ENCODE results near the gene MUC6.

The MUC6 gene

DNA sequence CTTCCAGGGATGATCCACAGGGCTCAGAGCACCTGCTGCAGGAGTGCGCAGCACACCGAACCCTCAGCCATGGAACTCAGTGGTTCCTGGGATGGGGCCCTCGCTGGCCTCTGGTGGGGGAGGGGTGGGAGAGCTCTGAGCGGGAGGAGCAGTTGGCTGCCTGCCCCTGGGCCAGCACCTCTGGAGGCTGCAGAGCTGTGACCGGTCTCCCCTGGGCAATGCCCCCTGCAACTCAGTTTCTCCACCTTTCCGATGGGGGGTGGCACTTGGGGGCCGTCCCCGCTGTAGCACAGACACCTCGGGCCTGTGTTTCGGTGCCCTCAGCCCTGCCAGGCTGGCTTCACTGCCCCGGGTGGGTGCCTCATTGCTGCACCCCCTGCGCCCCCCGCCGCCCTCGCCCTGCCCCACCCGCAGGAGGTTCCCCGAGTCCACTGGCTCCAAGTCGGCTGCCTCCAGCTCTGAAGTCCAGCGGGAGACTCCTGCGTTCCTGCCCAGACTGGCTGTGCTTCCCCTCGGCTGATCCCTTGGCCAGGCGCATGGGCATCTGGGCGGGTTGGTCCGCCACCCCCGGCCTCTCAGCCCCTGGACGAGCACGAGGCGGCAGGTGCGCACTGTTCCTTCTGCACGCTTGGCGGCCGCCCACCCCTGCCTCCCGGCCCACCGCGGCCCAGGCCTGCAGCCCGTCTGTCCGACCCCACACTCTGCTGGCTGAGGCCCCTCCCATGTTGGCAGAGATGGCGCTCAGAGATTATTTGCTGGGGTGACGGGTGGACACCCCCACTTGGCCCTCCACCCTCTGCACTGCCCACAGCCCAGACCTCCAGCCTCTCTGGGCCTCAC, 1.8 kb downstream of the MUC6 start:
- H3K36me3 ChIP-seq (replicated peaks; ENCODE audit: insufficient read depth, low read length), result no peaks in the 10 kb centered on the region
- no peaks in the 10 kb centered on the region for H4K20me1 ChIP-seq (ENCODE audit: insufficient read depth, low read length)
- H3K27me3 ChIP-seq (replicated peaks; ENCODE audit: insufficient read depth, low read length), result peaks cover 78% of the 10 kb centered on the region
- H3K9me2 ChIP-seq (replicated peaks; ENCODE audit: insufficient read depth, low read length), result no peaks in the 10 kb centered on the region
- no peak for DNase-seq
- no peaks in the 10 kb centered on the region for H3K9me3 ChIP-seq (replicated peaks; ENCODE audit: insufficient read depth, low read length)
- H3K4me1 ChIP-seq (ENCODE audit: low read length), result no peaks in the 10 kb centered on the region
- H3K4me2 ChIP-seq (ENCODE audit: low read depth, low read length), result no peak overlapping the region
- no peaks in the 10 kb centered on the region for H3F3A ChIP-seq (ENCODE audit: insufficient read depth, low read length)
- H3K9ac ChIP-seq (ENCODE audit: low read length), result no peak overlapping the region
- TF ChIP-seq EZH2 (optimal IDR thresholded peaks at IDR 0.05; ENCODE audit: low read depth, low read length) (no peak), EZH2phosphoT487 (IDR thresholded peaks at IDR 0.05; ENCODE audit: low read length) (no peak)
- TF ChIP-seq, protein P1, sequence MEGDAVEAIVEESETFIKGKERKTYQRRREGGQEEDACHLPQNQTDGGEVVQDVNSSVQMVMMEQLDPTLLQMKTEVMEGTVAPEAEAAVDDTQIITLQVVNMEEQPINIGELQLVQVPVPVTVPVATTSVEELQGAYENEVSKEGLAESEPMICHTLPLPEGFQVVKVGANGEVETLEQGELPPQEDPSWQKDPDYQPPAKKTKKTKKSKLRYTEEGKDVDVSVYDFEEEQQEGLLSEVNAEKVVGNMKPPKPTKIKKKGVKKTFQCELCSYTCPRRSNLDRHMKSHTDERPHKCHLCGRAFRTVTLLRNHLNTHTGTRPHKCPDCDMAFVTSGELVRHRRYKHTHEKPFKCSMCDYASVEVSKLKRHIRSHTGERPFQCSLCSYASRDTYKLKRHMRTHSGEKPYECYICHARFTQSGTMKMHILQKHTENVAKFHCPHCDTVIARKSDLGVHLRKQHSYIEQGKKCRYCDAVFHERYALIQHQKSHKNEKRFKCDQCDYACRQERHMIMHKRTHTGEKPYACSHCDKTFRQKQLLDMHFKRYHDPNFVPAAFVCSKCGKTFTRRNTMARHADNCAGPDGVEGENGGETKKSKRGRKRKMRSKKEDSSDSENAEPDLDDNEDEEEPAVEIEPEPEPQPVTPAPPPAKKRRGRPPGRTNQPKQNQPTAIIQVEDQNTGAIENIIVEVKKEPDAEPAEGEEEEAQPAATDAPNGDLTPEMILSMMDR (IDR thresholded peaks at IDR 0.05; ENCODE audit: low read length), result no peak
- H3K4me3 ChIP-seq (ENCODE audit: low read length), result no peak overlapping the region
- no peak overlapping the region for H2AFZ ChIP-seq (ENCODE audit: low read length)
- H3K79me2 ChIP-seq (ENCODE audit: low read length), result no peaks in the 10 kb centered on the region
- no peak overlapping the region for H3K27ac ChIP-seq (ENCODE audit: low read length)

DNA sequence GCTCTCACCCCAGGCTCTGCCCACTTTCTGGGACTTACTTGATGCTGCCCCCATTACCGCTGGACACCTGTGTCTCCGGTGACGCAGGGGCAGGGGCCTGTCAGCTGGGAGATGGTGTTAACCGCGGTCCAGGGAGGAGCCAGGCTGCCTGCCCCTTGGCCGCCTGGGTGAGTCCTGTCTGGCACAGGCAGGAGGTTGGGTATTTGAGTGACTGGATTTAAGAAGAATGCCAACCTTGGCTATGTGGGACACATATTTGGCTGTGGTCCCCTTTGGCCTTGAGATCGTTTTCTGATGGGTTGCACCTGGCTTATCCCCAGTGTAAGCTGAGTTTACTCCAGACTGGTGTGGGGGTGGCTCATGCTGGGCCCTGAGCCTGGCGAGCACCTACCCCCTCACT, 2.5 kb downstream of the MUC6 start:
- DNase-seq, result no peak
- H3K27ac ChIP-seq (ENCODE audit: low read length), result no peak overlapping the region

DNA sequence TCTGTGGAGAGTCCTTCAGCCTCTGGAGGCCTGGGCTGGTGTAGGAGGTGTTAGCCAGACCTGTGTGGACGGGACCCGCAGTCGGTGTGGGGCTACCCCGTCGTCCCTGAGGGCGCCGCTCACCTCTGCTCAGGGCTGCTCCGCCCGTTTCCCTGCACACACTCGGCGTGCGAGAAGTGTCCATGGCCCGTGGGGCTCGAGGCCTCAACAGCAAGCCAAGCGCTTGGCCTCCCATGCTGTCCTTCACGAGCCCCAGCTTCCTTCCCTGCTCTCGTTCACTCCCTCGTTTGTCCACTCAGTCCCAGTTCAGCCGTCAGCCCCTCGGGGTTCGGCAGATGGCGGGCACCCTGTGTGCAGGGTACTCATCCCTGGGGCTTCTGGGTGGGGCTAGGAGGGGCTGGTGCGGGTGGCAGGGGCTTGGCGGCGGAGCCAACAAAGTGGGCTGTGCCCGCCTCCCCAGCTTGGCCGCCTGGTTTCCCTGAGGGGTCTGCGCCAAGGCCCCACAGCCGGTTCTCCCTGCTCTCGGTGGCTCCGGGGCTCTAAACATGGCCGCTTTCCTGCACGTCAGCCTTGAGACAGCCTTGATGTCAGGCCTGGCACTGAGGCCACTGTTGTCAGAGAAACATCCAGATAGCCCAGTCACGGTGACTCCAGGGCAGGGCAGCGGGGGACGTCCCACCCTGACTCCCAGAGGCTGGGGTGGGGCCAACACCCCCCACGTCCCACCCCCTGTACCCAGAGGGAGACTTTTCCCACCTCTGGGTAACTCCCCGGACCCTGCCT, 3.3 kb downstream of the MUC6 start:
- no peak for DNase-seq
- H3K4me2 ChIP-seq (ENCODE audit: low read depth, low read length), result no peak overlapping the region
- TF ChIP-seq EZH2 (optimal IDR thresholded peaks at IDR 0.05; ENCODE audit: low read depth, low read length) (no peak), EZH2phosphoT487 (IDR thresholded peaks at IDR 0.05; ENCODE audit: low read length) (no peak)
- TF ChIP-seq, protein P1 (IDR thresholded peaks at IDR 0.05; ENCODE audit: low read length), result no peak

More for the DNA sequence above, 2.5 kb downstream of the MUC6 start:
- Histone ChIP-seq H3F3A (ENCODE audit: insufficient read depth, low read length) (no peaks in the 10 kb centered on the region), H3K9ac (ENCODE audit: low read length) (no peak overlapping the region), H3K4me1 (ENCODE audit: low read length) (no peaks in the 10 kb centered on the region), H3K27me3 (replicated peaks; ENCODE audit: insufficient read depth, low read length) (peaks cover 78% of the 10 kb centered on the region), H3K4me3 (ENCODE audit: low read length) (no peak overlapping the region), H3K9me2 (replicated peaks; ENCODE audit: insufficient read depth, low read length) (no peaks in the 10 kb centered on the region), H2AFZ (ENCODE audit: low read length) (no peak overlapping the region), H4K20me1 (ENCODE audit: insufficient read depth, low read length) (no peaks in the 10 kb centered on the region), H3K4me2 (ENCODE audit: low read depth, low read length) (no peak overlapping the region), H3K36me3 (replicated peaks; ENCODE audit: insufficient read depth, low read length) (no peaks in the 10 kb centered on the region), H3K9me3 (replicated peaks; ENCODE audit: insufficient read depth, low read length) (no peaks in the 10 kb centered on the region), H3K79me2 (ENCODE audit: low read length) (no peaks in the 10 kb centered on the region)
- no peak for TF ChIP-seq EZH2 (optimal IDR thresholded peaks at IDR 0.05; ENCODE audit: low read depth, low read length)
- TF ChIP-seq, protein P1 (IDR thresholded peaks at IDR 0.05; ENCODE audit: low read length), result no peak
- TF ChIP-seq EZH2phosphoT487 (IDR thresholded peaks at IDR 0.05; ENCODE audit: low read length), result no peak

More for the DNA sequence above, 3.3 kb downstream of the MUC6 start:
- H3K9me3 ChIP-seq (replicated peaks; ENCODE audit: insufficient read depth, low read length), result no peaks in the 10 kb centered on the region
- no peak overlapping the region for H3K9ac ChIP-seq (ENCODE audit: low read length)
- no peaks in the 10 kb centered on the region for H3F3A ChIP-seq (ENCODE audit: insufficient read depth, low read length)
- H3K9me2 ChIP-seq (replicated peaks; ENCODE audit: insufficient read depth, low read length), result no peaks in the 10 kb centered on the region
- no peaks in the 10 kb centered on the region for H3K79me2 ChIP-seq (ENCODE audit: low read length)
- no peak overlapping the region for H3K4me3 ChIP-seq (ENCODE audit: low read length)
- no peak overlapping the region for H3K27ac ChIP-seq (ENCODE audit: low read length)
- no peaks in the 10 kb centered on the region for H3K36me3 ChIP-seq (replicated peaks; ENCODE audit: insufficient read depth, low read length)
- H4K20me1 ChIP-seq (ENCODE audit: insufficient read depth, low read length), result no peaks in the 10 kb centered on the region
- no peak overlapping the region for H2AFZ ChIP-seq (ENCODE audit: low read length)
- H3K27me3 ChIP-seq (replicated peaks; ENCODE audit: insufficient read depth, low read length), result peaks cover 82% of the 10 kb centered on the region
- no peaks in the 10 kb centered on the region for H3K4me1 ChIP-seq (ENCODE audit: low read length)
